ACHN (cell line): ENCODE results near the gene SLC27A1.
"Not testable (repeated sequence)": the region's sequence is repeated elsewhere in the genome, so short reads cannot be mapped to it uniquely, and the experiment has no call there.

Source experiments
- DNase-seq: peaks from one replicate; pipeline ENCODE4 v3.0.0-alpha.2; 2015
- in situ Hi-C: cut with HindIII; loops from 2 replicates; pipeline ENCODE4 v1.10.0; 2017; ENCODE audit warnings: low sequenced_read_pairs, low pct_ligation_motif_present, low pct_unique_long_range_greater_than_20kb

The SLC27A1 gene

DNA sequence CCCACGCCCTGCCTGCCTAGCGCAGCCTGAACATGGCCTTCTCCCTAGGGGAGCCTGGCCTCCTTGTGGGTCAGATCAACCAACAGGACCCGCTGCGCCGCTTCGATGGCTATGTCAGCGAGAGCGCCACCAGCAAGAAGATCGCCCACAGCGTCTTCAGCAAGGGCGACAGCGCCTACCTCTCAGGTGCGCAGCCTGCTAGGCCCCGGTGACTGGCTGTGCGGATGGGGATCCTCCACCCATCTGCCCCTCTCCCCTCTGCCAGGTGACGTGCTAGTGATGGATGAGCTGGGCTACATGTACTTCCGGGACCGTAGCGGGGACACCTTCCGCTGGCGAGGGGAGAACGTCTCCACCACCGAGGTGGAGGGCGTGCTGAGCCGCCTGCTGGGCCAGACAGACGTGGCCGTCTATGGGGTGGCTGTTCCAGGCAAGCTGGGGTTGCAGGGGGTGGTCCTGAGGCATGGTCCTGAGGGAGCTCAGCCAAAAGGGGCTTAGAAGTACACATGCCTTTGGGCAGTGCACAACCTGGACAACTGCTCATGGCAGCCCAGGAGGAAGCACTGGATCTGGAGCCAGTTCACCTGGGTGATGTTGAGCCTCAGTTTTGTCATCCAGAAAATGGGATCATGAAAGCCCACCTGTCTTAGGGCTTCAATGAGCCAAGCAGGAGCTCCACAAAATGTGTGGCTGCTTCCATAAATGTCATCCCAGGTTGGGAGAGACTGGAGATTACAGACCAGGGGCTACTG, 30.3 kb downstream of the SLC27A1 start:
- in situ Hi-C loops = no loop called here
- no peak for DNase-seq

DNA sequence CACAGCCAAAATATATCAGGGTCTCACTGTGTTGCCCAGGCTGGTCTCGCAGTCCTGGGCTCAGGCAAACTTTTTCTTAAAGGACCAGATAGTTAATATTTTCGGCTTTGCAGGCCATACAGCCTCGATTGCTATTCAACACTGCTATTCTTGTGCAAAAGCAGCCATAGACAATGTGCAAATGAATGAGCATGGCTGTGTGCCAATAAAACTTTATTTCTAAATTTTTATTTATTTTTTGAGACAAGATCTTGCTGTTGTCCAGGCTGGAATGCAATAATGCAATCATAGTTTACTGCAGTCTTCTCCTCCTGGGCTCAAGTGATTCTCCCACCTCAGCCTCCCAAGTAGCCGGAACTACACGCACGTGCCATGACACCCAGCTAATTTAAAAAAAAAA, 32.9 kb downstream of the SLC27A1 start:
- in situ Hi-C loops = no loop called here
- no peak for DNase-seq

DNA sequence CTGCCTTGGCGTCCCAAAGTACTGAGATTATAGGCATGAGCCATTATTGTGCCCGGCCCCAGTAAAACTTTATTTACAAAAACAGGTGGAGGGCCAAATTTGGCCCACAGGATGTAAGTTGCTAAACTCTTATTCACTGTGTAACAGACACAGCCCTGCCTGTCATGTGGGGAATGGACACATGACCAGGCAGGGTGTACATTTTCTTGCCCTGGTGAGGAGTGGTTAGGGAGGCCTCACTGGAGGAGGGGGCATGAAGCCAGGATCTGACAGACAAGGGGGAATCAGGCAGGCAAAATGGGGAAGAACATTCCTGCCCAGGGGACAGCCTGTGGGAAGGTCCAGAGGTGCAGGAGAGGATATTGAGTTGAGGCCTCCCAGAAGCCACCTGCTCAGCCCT, 33.7 kb downstream of the SLC27A1 start:
- in situ Hi-C loops = no loop called here
- DNase-seq = no peak

GRCh38 chr19:17504456-17504855, 34.1 kb downstream of the SLC27A1 start:
- no peak for DNase-seq
- in situ Hi-C loops = no loop called here

GRCh38 chr19:17505223-17505622, 34.9 kb downstream of the SLC27A1 start:
- in situ Hi-C loops = no loop called here
- no peak for DNase-seq

DNA sequence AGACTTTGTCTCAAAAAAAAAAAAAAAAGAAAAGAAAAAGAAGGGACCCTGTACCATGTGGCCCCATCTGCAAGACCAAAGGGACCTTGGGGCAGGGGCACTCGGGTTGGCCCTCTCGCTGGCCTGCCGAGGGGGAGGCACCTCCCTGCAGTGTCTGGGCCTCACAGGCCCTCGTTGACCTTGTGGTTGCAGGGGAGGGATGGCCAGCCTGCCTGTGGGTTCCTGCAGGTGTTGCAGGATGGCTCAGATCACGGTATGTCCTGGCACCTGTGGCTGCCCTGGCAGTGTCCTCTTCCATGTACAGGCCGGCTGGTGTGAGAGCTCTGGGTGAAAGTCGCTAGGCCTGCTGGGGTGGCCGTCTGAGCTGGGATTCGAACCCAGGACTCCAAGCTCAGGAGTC, 36.4 kb downstream of the SLC27A1 start:
- in situ Hi-C loops = no loop called here
- DNase-seq = no peak

DNA sequence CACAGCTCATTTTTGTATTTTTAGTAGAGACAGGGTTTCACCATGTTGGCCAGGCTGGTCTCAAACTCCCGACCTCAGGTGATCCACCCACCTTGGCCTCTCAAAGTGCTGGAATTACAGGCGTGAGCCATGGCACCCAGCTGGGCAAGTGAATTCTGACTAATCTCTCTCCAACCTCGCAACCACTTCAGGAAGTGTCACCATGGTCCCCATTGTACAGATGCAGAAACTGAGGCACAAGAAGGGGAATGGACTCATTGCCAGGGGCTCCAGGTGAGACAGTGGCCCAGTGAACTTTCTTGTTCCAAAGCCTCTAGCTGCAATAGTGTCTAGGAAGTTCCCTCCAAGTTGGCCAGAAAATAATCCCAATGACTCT, 38.2 kb downstream of the SLC27A1 start:
- DNase-seq, in situ Hi-C loops: not testable (repeated sequence)

- in situ Hi-C loops = no loop called here
- no peak for DNase-seq
These were observed 40.1 kb downstream of the SLC27A1 start for GRCh38 chr19:17510220-17510993.

- in situ Hi-C loops = no loop called here
- DNase-seq = peak; percentile 76
These were observed 41.6 kb downstream of the SLC27A1 start for GRCh38 chr19:17511724-17512573.

DNA sequence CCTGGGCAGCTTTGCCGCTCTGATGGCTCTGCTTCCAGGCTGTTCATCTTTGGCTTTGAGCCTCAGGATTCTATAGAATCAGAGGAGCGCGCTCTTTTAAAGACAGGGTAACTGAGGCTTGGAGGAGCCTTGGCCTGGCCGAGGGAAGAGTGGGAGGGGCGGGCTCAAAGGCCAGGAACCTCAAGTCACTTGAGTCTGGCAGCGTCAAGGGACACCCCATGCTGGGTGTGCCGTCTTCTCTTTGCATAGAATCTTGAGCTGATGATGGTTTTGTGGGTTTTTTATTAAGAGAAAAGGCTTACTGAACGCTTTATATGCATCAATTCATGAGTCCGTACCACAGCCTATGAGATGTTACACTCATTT, 42.2 kb downstream of the SLC27A1 start:
- no peak for DNase-seq
- in situ Hi-C loops = no loop called here

- no peak for DNase-seq
- in situ Hi-C loops = no loop called here
These were observed 45.3 kb downstream of the SLC27A1 start for GRCh38 chr19:17515408-17516149.

- in situ Hi-C loops = no loop called here
- DNase-seq = peak; percentile 32
These were observed 47.6 kb downstream of the SLC27A1 start for GRCh38 chr19:17517898-17518297.

DNA sequence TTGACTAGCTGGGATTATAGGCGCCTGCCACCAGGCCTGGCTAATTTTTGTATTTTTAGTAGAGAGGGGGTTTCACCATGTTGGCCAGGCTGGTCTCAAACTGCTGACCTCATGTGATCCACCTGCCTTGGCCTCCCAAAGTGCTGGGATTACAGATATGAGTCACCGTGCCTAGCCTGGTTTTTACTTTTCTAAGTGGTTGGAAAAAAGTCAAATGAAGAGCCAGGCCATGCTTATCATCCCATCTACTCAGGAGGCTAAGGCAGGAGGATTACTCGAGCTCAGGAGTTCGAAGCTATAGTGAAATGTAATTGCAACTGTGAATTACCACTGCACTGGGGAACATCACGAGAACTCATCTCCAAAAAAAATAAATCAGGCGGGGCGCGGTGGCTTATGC, 48.3 kb downstream of the SLC27A1 start:
- DNase-seq, in situ Hi-C loops: not testable (repeated sequence)

GRCh38 chr19:17519967-17520366, 49.6 kb downstream of the SLC27A1 start:
- in situ Hi-C loops = no loop called here
- DNase-seq = no peak

GRCh38 chr19:17520865-17521264, 50.5 kb downstream of the SLC27A1 start:
- no peak for DNase-seq
- in situ Hi-C loops = no loop called here

DNA sequence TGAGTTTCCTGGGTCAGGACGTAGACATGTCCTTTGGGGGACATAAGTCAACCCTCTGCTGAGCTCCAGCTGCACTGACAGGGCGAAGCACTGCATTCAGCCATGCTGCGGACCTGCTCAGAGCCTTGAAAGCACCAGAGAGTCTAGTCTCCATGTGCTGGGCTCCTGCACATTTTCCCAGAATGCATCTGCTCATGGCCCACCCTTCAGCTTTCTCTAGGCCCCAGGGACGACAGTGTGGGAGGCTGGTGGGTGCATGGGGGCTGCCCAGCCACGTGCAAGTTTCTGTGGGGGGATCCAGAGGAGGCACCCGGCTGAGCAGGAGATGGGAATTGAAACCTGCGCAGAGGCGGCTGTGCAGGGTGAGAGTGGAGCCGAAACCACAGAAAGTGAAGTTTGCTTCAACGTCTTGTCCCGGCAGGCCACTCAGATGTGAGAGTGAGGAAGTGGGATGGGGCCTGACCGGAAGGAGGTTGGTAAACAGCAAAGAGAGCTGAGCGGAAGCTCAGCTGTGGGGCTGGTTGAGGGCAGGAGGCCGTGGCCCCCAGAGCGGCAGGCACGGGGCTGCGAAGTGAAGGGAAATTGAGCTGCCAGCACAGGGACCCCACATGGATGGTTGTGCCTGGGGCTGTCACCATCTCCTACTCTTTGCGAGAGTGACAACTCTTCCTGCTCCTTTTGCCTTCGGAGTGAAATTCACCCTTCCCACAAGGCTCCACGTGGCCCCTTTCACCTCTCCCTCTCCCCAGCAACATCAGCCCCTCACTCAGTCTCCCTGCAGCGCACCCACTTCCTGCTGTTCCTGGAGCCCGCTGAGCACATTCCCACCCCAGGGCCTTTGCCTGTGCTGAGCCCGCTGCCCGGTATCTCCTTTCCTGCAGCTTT, 52.9 kb downstream of the SLC27A1 start:
- in situ Hi-C loops = no loop called here
- DNase-seq = no peak

DNA sequence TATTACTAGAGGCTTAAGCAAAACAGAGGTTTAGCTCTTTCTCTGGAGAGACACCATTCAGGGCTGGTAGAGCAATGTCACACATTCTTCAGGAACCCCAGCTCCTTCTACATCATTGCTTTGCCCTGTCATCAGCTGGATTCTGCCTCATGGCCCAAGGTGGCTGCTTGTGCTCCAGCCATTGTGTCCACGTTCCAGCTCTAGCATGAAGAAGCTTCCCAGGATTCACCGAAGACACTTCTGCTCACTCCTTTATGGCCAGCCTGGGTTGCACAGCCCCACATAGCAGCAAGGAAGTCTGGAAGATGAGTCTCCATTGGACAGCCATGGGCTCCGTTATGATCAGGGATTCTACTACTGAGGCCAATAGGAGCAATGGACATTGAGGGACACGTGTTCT, 54.3 kb downstream of the SLC27A1 start:
- no peak for DNase-seq
- in situ Hi-C loops = no loop called here

GRCh38 chr19:17525141-17525540, 54.8 kb downstream of the SLC27A1 start:
- no peak for DNase-seq
- in situ Hi-C loops = no loop called here
